NCI-H2107 treated with DMSO at 0.1 percent for 48 hours (cell line): Measurements from ENCODE around the gene RBM14.
"Not testable (repeated sequence)": the region's sequence is repeated elsewhere in the genome, so short reads cannot be mapped to it uniquely, and the experiment has no call there.

ENCODE experiments used
- DNase-seq: peaks from one replicate; lab custom pipeline; 2025; ENCODE audit not compliant: unreplicated experiment; lab: John Stamatoyannopoulos, UW

The RBM14 gene

DNA sequence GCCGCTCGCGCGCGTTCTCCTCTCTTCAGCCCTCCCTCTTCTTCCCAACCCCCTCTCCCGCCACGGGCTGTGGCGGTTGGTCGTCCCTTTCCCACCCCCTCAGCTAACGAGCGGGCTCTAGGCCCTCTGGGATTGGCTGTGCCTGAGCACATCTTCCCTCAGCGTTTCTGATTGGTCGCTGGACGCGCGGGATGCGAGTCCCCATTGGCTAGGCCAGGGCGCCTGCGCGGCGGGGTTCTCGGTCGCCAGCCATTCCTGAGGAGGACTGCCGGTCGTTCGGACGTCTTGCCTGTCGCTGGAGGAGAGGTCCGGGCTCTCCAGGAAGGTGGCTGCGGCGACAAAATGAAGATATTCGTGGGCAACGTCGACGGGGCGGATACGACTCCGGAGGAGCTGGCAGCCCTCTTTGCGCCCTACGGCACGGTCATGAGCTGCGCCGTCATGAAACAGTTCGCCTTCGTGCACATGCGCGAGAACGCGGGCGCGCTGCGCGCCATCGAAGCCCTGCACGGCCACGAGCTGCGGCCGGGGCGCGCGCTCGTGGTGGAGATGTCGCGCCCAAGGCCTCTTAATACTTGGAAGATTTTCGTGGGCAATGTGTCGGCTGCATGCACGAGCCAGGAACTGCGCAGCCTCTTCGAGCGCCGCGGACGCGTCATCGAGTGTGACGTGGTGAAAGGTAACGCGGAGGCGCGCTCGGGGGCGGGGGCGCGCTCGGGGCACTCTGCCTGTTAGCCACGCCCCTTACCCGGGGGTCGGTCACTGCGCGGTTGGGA, at the start of gene RBM14:
Gene RBM14, plus strand, starts transcription at position 252 of the 776 bp plus-strand sequence. Its CDS starts 91 bp downstream, at position 343.
- peak; percentile 96 for DNase-seq

DNA sequence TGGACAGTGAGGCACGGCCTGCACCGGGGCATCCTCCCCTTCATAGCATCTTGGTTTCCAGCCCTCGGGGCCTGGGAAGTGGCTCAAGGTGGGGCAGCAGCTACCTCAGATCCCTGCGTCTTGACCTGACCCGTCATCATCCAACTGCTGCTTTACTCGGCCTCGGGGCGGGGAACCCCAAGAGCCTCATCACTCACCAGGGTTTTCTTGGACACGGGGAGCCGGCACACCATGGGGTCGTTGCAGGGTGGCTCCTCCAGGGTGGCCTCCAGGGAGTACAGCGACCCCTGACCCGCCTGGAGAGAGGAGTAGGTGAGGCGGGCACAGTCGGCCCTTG, 48.7 kb upstream of the RBM14 start:
- no peak for DNase-seq

GRCh38 chr11:66568124-66568916, 48.1 kb upstream of the RBM14 start, which contains the start of gene CTSF:
Gene CTSF (minus strand): TSS chr11:66568606. CDS start chr11:66568486, 120 bp downstream.
- DNase-seq = peak; percentile 42

GRCh38 chr11:66569076-66569475, 47.4 kb upstream of the RBM14 start:
- DNase-seq = no peak

GRCh38 chr11:66570079-66570849, 46.2 kb upstream of the RBM14 start:
- DNase-seq = no peak

- no peak for DNase-seq
Observed at GRCh38 chr11:66570850-66571180, 45.6 kb upstream of the RBM14 start.

DNA sequence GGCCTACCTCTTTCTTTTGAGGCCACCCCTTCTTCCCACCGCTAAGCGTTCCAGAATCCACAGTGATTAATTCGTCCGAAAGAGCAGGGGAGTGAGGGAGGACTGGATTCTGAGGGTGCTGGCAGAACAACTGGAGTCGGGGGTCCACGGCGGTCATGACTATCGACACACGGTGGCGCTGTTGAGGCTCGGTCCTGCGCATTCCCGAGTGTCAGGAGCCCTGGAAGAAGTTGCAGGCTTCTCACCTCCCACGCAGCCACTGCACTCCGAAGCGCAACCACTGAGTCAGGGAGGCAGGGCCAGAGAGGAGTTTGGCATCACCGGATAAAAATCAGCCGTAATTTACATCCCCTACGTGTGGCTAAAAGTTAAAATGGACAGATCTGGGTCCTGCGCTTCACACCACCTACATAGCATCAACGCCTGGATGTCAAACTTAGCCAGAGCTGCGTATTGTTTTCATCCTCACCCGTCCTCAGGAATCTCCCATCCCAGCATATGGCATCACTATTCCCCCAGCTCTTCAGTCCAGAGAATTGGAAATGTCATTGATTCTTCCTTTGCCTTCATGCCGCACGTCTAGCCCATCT, 37.3 kb upstream of the RBM14 start:
- peak; percentile 11 for DNase-seq

DNA sequence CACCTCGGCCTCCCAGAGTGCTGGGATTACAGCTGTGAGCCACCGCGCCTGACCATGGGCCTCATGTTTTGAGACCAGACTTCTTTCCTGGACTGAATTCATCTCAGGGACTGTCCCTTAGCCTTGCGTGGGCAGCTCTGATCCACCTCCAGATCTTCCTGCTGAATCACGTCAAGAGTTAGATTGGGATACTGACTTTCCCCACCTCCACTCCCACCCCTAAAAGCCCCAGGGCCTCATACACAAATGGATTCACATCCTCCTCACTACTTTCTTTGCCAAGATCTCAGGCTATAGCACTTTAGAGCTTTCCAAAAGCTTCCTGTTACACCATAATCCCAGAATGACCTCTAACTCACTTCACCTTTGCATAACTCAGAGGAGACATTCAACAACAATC, 35.6 kb upstream of the RBM14 start:
- DNase-seq = no peak

DNA sequence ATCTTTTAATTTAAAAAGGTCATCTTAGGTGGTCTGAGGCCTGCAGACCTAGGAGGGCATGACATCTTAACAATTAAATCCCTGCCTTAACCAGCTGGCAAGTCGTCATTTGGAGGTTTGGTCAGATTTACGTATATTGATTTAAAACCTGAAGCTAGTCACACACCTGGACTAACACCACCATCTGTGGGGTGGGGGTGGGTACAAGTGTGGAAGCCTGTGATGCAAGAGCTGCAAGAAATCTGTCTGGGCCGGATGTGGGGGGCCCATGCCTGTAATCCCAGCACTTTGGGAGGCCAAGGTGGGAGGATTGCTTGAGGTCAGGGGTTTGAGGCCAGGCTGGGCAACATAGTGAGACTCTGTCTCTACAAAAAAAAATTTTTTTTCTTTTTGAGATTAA, 35.2 kb upstream of the RBM14 start:
- DNase-seq = no peak

GRCh38 chr11:66582565-66583147, 33.8 kb upstream of the RBM14 start:
- not testable (repeated sequence) for DNase-seq

GRCh38 chr11:66585447-66585846, 31.0 kb upstream of the RBM14 start:
- not testable (repeated sequence) for DNase-seq

GRCh38 chr11:66586136-66586535, 30.3 kb upstream of the RBM14 start:
- DNase-seq = no peak

DNA sequence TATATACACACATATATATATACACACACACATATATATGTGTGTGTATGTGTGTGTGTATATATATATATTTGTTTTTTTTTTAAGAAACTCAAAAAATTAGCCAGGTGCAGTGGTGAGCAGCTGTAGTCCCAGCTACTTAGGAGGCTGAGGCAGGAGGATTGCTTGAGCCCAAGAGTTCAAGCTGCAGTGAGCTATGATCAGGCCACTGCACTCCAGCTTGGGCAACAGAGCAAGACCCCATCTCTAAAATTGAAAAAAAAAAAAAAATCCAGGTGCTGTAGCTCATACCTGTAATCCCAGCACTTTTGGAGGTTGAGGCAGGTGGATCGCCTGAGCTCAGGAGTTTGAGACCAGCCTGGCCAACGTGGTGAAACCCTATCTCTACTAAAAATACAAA, 27.1 kb upstream of the RBM14 start:
- DNase-seq = not testable (repeated sequence)

- DNase-seq = no peak
Observed at GRCh38 chr11:66589996-66590675, 26.3 kb upstream of the RBM14 start.

- DNase-seq = no peak
Observed at GRCh38 chr11:66591175-66591574, 25.3 kb upstream of the RBM14 start.

DNA sequence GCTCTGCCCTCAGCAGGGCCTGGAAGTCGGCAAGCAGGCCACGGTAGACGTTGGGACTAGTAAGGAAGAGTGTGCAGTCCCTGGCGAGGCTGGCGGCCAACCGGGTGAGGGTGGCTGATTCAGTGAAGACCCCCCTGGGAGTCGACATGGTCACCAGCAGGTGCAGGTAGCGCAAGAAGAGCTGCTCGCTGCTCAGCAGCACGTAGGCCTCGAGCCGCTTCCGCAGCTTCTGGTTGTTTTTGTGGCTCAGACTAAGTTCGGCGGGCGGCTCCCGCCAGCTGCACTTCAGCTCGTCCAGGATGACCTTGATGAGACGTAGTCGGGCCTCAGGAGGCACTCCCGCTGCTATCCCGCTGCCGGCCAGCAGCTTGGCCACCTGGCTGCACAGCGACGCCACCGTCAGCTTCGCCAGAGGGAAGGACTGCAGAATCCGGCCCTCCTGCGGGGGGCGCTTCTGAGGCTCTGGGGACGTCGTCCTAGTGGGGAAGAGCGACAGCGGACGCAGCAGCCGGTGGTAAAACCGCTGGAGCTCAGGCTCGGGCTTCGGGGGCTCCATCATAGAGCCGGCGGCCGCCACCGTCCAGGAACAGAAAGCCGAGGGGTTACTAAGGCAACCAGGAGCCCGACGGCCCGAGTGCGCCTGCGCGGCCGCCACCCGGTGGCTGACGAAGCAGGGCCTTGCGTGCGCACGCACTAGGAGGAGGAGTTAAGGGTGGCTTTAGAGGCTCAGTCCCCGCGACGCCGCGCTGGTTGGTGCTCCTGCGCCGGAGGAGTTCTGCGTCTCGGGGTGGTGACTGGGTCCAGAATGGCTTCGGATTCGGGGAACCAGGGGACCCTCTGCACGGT, 23.8 kb upstream of the RBM14 start, which contains the start of the genes CCDC87 and CCS:
Gene CCDC87, minus strand, starts transcription at position 607 of the 846 bp plus-strand sequence. Its CDS starts 48 bp downstream, at position 559.
Gene CCS, plus strand, starts transcription at position 729 of the 846 bp plus-strand sequence. Its CDS starts 77 bp downstream, at position 806.
- DNase-seq = peak; percentile 80

DNA sequence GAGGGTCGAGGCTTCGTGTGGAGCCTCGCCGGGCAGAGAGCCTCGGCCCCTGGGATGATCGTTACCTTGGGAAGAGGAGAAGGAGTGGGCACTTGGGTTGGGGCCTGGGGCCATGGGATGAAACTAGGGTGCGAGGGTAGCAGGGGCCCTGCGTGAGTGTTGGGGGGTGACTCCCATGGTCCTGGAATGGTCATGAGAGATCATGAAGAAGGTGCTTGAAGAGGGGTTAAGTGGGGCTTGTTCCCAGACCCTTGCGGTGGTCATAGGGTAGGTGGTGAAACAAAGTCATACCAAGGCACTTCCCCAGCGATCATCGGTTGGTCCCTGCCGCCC, 23.2 kb upstream of the RBM14 start:
- no peak for DNase-seq

- no peak for DNase-seq
Observed at GRCh38 chr11:66593650-66594049, 22.8 kb upstream of the RBM14 start.

- no peak for DNase-seq
Observed at GRCh38 chr11:66595245-66595904, 21.1 kb upstream of the RBM14 start.
